Putamen (tissue), 1 donor: Measurements from ENCODE around the gene ENTPD5.
"Not testable (repeated sequence)": the region's sequence is repeated elsewhere in the genome, so short reads cannot be mapped to it uniquely, and the experiment has no call there.

Source experiments
- DNase-seq: peaks from one replicate; pipeline ENCODE4 v3.0.0-alpha.2; 2016; ENCODE audit warnings: low spot score

The ENTPD5 gene

GRCh38 chr14:73944432-73945158 is 74.5 kb downstream of the ENTPD5 start:
- DNase-seq, result no peak

- DNase-seq, result no peak
Measured at GRCh38 chr14:73943083-73943482, 76.0 kb downstream of the ENTPD5 start.

- DNase-seq, result no peak
Measured at GRCh38 chr14:73942180-73942579, 76.9 kb downstream of the ENTPD5 start.

- no peak for DNase-seq
Measured at GRCh38 chr14:73937012-73937411, 82.1 kb downstream of the ENTPD5 start.

GRCh38 chr14:73936548-73936947 is 82.5 kb downstream of the ENTPD5 start:
- DNase-seq, result no peak

- DNase-seq, result no peak
Measured at GRCh38 chr14:73935666-73936065, 83.4 kb downstream of the ENTPD5 start.

GRCh38 chr14:73924337-73924736 is 94.8 kb downstream of the ENTPD5 start:
- DNase-seq, result no peak

GRCh38 chr14:73919457-73919856 is 99.6 kb downstream of the ENTPD5 start:
- not testable (repeated sequence) for DNase-seq

- no peak for DNase-seq
Measured at GRCh38 chr14:73916324-73916723, 102.8 kb downstream of the ENTPD5 start.

GRCh38 chr14:73913256-73913655 is 105.8 kb downstream of the ENTPD5 start:
- no peak for DNase-seq

GRCh38 chr14:73909681-73910080 is 109.4 kb downstream of the ENTPD5 start:
- no peak for DNase-seq
